RWPE1 (cell line): ENCODE results near the gene ARNT2.
A peak's percentile ranks its signal among the peaks of the same experiment; 100 is the strongest.

Source experiments
- CTCF ChIA-PET: fragments of 350-600 bp; sonication (Branson Sonifier 250); formaldehyde crosslinking; extraction: SDS; loops from one replicate; lab custom pipeline; 2021; lab: Yijun Ruan, JAX
- POLR2A ChIA-PET: fragments of 400-600 bp; formaldehyde crosslinking; extraction: SDS; loops from one replicate; lab custom pipeline; 2020; ENCODE audit warnings: antibody characterized with exemption; ENCODE audit not compliant: low non-redundant PET; lab: Yijun Ruan, JAX
- DNase-seq: peaks from one replicate; pipeline ENCODE4 v3.0.0; 2012; ENCODE audit warnings: low spot score
- H3K27ac ChIP-seq: fragments of 450-650 bp; 2 replicates; pipeline ENCODE4 v1.5.1; 2017
- TF ChIP-seq, protein P1 (sequence below): fragments of 450-650 bp; conservative IDR thresholded peaks from 2 replicates; pipeline ENCODE4 v1.5.1; 2017; ENCODE audit warnings: low read depth, mild to moderate bottlenecking

Gene ARNT2

DNA sequence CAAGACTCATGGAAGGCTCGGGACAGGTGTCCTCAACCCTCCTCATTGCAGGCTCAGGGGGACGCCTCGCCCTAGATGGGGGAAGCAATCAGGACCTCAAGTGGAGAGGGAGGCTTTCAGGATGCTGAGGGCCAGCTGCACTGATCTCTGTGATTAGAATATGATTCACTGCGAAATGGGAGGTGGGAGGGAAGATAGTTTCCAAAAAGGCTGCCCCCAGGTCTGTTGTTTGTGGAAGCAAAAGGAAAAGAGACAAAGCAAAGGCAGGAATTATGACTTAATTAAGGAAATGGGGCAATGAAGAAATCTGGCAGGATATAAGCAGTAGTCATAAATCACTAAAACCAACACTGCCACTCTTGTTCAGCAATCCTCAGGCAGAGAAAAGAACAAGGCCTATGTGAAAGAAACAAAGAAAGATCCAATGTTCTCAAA is 205.3 kb downstream of the ARNT2 start:
- peak; percentile 49 for DNase-seq
- ChIA-PET CTCF (interaction anchor here (0.6 to 1.1 kb wide), 2 partner anchors 87 to 360 kb away, joined by 3 to 4 read pairs; no protein-coding TSS in a partner anchor), POLR2A (no interaction called here)
- H3K27ac ChIP-seq, result peak overlapping the region; percentile 92
- TF ChIP-seq, protein P1, sequence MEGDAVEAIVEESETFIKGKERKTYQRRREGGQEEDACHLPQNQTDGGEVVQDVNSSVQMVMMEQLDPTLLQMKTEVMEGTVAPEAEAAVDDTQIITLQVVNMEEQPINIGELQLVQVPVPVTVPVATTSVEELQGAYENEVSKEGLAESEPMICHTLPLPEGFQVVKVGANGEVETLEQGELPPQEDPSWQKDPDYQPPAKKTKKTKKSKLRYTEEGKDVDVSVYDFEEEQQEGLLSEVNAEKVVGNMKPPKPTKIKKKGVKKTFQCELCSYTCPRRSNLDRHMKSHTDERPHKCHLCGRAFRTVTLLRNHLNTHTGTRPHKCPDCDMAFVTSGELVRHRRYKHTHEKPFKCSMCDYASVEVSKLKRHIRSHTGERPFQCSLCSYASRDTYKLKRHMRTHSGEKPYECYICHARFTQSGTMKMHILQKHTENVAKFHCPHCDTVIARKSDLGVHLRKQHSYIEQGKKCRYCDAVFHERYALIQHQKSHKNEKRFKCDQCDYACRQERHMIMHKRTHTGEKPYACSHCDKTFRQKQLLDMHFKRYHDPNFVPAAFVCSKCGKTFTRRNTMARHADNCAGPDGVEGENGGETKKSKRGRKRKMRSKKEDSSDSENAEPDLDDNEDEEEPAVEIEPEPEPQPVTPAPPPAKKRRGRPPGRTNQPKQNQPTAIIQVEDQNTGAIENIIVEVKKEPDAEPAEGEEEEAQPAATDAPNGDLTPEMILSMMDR, result no peak

DNA sequence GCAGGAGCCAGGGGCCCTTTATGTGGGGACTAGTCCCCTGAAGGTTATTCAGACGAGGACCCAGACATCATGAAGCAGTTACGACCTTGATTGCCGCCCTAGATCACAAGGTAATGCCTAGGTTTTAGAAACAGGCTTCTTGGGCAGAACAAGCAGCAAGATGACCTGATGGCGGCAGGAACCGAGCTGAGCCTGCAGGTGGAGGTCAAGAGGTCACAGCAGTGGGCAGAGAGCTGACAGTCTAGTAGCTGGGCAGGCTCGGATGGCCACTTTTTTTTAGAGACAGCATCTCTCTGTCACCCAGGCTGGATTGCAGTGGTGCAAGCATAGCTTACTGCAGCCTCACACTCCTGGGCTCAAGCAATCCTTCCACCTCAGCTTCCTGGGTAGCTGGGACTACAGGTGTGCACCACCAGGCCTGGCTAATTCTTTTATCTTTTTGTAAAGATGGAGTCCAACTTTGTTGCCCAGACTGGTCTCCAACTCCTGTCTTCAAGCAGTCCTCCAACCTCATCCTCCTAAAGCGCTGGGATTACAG is 207.4 kb downstream of the ARNT2 start:
- H3K27ac ChIP-seq, result no peak overlapping the region
- ChIA-PET POLR2A (no interaction called here), CTCF (no interaction called here)
- TF ChIP-seq, protein P1, result no peak
- DNase-seq, result no peak

DNA sequence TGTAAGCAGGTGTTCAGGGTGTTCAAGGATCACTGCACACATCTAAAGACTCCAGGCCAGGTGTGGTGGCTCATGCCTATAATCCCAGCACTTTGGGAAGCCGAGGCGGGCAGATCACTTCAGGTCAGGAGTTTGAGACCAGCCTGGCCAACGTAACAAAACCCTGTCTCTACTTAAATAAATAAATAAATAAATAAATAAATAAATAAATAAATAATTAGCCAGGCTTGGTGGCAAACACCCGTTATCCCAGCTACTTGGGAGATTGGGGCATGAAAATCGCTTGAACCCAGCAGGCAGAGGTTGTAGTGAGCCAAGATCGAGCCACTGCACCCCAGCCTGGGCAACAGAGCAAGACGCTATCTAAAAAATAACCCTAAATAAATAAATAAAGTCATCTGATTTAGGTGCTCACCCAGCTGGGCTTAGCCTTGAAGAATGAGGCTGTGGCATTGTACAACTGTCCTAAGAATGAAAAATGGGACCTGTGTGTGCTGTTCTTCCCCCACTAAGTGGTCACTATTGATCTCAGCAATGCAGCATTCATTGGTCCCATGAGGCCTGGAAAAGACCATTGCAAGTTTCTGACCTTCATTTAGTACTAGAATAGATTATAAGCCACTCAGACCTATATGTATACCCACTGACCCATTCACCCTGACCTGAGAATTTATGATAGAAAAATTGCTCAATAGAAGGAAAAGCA is 208.1 kb downstream of the ARNT2 start:
- CTCF ChIA-PET, result no interaction called here
- POLR2A ChIA-PET, result no interaction called here

DNA sequence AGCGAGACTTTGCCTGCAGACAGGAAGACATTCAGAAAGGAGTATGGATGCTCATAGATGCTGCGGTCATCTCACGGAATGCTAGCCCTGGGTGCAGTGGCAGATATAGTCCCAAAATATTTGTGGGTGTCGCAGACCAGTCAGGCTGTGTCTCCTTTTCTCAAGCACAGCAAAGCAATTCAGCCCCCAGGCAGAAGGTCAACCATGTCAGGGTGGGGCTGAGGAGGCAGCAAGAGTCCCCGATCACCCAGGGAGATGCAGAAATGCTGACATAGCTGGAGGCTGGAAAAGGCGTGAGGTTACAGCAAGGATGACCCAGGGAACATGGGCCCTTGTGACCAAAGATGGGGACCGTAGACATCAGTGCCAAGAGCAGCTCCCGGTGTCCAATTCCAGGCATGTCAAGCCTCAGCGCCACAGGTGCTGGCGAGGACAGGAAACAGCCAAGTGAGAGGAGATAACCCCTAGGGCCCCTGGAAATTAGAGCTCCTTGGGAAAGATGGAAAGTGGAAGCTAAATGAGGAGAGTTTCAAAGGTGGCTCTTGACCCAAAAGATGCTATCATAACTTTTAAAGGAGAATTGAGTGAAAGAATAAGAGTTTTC is 209.7 kb downstream of the ARNT2 start:
- ChIA-PET CTCF (no interaction called here), POLR2A (no interaction called here)
- TF ChIP-seq, protein P1, result no peak
- DNase-seq, result no peak
- 0 out of 2 replicates have a peak overlapping the region, but pooled peaks have one; percentile 12 for H3K27ac ChIP-seq

More for the DNA sequence above, 208.1 kb downstream of the ARNT2 start:
- no peak overlapping the region for H3K27ac ChIP-seq
- DNase-seq, result no peak
- TF ChIP-seq, protein P1, result no peak

DNA sequence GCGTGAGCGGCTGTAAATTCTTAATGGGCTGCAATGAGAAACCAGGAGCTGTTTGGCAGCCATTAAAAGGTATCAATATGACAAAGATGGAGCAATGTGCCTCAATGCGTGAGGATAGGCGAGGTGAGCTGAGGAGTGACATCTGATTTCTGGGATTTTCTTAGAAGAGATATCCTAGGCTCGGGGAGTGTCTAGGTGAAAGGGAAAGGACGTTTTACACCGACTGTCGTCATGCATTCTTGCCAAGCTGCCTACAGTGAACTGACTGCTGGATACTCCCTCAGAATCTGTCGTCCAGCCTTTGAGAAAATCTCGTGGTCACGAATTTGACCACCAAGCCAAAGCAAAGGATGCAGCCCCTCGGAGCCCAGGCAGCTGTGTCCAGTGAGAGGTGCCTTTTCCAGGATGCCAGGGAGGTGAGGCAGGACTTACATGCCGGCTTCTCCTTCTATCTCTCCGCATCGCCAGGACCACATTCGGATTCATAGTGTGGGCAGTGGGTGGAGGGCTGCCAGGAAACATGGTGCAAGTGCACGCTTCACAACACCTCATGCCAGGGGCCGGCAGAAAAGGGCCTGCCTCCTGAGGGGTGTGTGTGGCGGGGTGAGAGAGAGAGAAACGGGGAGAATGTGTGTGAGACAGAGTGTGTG is 210.7 kb downstream of the ARNT2 start:
- H3K27ac ChIP-seq, result peak overlapping the region; percentile 92
- no peak for DNase-seq
- POLR2A ChIA-PET, result no interaction called here
- CTCF ChIA-PET, result no interaction called here
- TF ChIP-seq, protein P1, result no peak

DNA sequence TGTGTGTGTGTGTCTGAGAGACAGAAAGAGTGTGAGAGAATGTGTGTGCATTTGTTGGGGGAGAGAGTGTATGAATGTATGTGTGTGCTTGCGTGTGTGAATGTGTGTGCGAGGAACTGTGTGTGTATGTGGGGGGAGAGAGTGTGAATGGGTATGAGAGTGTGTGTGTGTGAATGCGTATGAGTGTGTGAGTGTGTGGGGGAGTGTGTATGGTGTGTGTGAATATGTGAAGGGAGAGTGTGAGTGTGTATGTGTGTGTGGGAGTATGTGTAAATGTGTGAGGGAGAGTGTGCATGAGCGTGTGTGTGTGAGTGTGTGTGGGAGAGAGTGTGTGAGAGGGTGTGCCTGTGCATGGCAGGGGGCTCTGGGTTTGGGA is 211.2 kb downstream of the ARNT2 start:
- no peak for DNase-seq
- ChIA-PET CTCF (no interaction called here), POLR2A (no interaction called here)
- TF ChIP-seq, protein P1, result no peak
- H3K27ac ChIP-seq, result peak overlapping the region; percentile 92
